ENCODE measurements around the gene CAPN15.

CAPN15 gene

DNA sequence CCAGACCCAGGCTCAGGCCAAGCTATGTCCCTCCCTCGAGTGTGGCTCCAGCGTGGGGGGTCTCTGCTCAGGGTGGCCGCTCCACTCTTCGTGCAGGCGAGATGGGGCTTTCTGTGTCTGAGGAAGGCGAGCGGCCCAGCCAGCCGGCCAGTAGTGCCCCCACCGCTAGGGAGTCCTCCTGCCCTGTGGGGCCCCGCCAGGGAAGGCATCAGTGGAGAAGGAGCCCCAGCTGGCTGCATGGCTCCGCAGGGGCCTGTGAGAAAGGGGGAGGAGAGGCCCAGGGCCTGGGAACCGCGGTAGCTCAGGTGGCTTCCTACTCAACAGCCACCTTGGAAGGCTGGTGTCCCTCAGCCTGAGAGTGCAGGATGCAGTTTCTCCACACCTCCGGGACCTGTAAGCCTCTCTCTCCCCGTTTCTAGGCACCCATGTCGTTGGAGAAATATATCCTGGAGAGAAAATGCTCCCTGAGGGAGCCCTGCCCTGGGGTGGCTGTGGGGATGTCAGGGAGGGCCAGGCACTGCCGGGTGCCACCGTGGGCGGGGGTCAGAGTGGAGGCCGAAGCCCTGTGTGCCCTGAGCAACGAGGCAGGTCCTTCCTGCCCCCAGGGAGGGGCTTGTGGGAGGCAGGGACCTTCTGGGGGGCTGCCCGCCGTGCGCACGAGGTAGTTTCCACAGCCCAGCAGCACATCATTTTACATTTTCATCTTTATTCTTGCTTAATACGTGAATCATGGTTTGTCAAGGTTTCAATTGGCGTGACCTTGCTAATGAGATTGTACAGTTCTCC, 45.5 kb downstream of the CAPN15 start:
- ChIA-PET POLR2A (ENCODE audit: low non-redundant PET) (no interaction called here), CTCF (no interaction called here)

DNA sequence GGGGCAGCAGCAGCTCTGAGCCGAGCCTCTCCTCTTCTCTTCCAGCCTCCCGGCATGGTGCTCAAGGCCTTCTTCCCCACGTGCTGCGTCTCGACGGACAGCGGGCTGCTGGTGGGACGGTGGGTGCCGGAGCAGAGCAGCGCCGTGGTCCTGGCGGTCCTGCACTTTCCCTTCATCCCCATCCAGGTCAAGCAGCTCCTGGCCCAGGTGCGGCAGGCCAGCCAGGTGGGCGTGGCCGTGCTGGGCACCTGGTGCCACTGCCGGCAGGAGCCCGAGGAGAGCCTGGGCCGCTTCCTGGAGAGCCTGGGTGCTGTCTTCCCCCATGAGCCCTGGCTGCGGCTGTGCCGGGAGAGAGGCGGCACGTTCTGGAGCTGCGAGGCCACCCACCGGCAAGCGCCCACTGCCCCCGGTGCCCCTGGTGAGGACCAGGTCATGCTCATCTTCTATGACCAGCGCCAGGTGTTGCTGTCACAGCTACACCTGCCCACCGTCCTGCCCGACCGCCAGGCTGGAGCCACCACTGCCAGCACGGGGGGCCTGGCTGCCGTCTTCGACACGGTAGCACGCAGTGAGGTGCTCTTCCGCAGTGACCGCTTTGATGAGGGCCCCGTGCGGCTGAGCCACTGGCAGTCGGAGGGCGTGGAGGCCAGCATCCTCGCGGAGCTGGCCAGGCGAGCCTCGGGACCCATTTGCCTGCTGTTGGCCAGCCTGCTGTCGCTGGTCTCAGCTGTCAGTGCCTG, 46.7 kb downstream of the CAPN15 start:
- H3K27ac ChIP-seq, result no peak overlapping the region
- DNase-seq (ENCODE audit: low spot score), result no peak
- CTCF ChIA-PET, result interaction anchor here (0.7 kb wide), 1 partner anchor 20 kb away, joined by 3 read pairs; no protein-coding TSS in a partner anchor
- TF ChIP-seq, protein P1, sequence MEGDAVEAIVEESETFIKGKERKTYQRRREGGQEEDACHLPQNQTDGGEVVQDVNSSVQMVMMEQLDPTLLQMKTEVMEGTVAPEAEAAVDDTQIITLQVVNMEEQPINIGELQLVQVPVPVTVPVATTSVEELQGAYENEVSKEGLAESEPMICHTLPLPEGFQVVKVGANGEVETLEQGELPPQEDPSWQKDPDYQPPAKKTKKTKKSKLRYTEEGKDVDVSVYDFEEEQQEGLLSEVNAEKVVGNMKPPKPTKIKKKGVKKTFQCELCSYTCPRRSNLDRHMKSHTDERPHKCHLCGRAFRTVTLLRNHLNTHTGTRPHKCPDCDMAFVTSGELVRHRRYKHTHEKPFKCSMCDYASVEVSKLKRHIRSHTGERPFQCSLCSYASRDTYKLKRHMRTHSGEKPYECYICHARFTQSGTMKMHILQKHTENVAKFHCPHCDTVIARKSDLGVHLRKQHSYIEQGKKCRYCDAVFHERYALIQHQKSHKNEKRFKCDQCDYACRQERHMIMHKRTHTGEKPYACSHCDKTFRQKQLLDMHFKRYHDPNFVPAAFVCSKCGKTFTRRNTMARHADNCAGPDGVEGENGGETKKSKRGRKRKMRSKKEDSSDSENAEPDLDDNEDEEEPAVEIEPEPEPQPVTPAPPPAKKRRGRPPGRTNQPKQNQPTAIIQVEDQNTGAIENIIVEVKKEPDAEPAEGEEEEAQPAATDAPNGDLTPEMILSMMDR (conservative IDR thresholded peaks at IDR 0.05; ENCODE audit: low read depth), result no peak
- POLR2A ChIA-PET (ENCODE audit: low non-redundant PET), result no interaction called here

More for the DNA sequence above, 45.5 kb downstream of the CAPN15 start:
- TF ChIP-seq, protein P1 (conservative IDR thresholded peaks at IDR 0.05; ENCODE audit: low read depth), result no peak
- DNase-seq (ENCODE audit: low spot score), result no peak
- H3K27ac ChIP-seq, result peak overlapping the region; percentile 49

DNA sequence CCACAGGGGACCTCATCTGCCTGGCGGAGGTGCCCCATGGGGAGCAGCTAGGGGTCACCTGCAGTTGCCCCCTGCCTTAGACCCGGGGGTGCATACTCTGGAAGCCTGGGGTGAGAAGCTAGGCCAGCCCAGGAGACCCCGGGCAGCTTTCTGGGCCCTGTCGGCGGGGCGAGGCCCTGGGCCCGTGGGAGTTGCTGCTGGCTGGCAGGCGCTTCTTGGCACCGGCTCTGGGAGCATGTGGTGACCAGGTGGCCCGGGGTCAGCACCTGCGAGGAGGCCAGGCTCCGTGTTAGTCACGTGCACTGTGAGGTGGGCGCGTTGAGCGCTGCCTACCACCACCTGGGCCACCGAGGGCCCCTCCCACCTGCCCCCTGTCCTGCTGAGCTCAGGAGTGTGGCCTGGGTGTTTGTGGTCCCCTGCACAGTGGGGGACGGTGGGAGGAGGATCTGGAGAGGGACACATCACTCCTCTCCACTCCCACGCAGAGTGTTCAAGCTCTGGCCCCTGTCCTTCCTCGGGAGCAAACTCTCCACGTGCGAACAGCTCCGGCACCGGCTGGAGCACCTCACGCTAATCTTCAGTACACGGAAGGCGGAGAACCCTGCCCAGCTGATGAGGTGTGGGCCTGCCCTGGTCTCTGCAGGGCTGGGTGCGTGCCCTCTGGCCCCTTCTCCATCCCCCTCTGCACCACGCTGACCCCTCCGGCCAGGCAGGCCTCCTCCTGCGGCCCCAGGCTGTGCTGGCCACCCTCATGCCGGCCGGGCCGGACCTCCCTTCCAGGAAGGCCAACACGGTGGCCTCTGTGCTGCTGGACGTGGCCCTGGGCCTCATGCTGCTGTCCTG, 48.1 kb downstream of the CAPN15 start:
- POLR2A ChIA-PET (ENCODE audit: low non-redundant PET), result no interaction called here
- CTCF ChIA-PET, result no interaction called here
- TF ChIP-seq, protein P1 (conservative IDR thresholded peaks at IDR 0.05; ENCODE audit: low read depth), result no peak
- peak overlapping the region; percentile 49 for H3K27ac ChIP-seq
- DNase-seq (ENCODE audit: low spot score), result no peak

DNA sequence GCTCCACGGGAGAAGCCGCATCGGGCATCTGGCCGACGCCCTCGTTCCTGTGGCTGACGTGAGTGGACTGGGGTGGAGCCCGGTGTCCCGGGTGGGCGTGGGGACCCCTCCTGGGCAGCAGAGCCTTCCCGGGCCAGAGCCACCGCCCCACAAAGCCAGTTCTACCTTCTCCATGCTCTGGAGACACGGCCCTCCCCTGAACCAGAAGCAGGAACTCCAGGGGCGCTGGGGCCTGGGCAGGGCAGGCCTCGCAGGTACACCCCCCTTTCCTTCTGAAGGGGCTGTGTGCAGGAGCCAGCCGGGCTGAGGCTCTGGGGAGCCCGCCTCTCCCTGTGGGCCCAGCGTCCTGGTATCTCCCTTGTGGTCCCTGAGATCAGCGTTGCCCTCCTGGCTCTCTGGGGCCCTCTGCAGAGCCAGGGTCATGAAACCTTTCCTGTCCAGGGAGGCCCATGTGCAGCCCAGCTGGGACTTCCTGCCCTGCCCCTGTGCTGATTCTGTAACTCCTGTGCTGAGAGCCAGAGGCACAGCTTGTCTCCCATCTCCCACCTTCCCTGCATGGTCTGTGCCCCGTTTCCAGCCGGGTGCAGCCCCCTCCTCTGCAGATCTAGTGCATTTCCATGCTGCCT, 48.8 kb downstream of the CAPN15 start:
- CTCF ChIA-PET, result no interaction called here
- peak overlapping the region; percentile 49 for H3K27ac ChIP-seq
- DNase-seq (ENCODE audit: low spot score), result no peak
- TF ChIP-seq, protein P1 (conservative IDR thresholded peaks at IDR 0.05; ENCODE audit: low read depth), result no peak
- POLR2A ChIA-PET (ENCODE audit: low non-redundant PET), result no interaction called here

DNA sequence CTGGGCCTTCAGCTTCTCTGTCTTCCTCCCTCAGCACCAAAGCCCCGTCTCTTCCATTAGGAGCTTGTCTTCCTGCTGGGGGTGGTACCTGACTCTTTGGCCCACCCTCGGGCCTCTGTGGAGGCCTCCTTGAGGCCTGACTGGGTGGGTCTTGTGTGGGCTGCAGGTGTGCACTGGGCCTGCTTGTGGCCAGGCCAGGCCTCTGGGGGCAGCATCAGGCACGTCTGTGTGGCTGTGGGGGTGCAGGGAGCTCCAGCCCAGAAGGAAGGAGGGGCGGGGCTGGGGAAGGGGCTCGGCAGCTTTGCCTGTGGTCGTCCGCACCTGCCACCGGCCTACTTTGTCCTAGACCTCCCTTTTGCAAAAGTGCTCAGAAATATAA, 49.3 kb downstream of the CAPN15 start:
- no peak for DNase-seq (ENCODE audit: low spot score)
- CTCF ChIA-PET, result interaction anchor here (0.9 kb wide), 1 partner anchor 32 kb away, joined by 3 read pairs; no protein-coding TSS in a partner anchor

More for the DNA sequence above, 49.3 kb downstream of the CAPN15 start:
- POLR2A ChIA-PET (ENCODE audit: low non-redundant PET), result no interaction called here
- H3K27ac ChIP-seq, result peak overlapping the region; percentile 49
- TF ChIP-seq, protein P1 (conservative IDR thresholded peaks at IDR 0.05; ENCODE audit: low read depth), result no peak; the same call in 1 of the 2 replicates
